GM18867 (cell line): Measurements from ENCODE around the gene NXPH4.

Experiments used
- ATAC-seq: cut with Tn5 transposase; IDR thresholded peaks from one replicate; pipeline ENCODE4 v1.9.1; 2021; ENCODE audit warnings: mild to moderate bottlenecking, moderate library complexity; ENCODE audit not compliant: unreplicated experiment

The NXPH4 gene

GRCh38 chr12:57240926-57241401 is 24.4 kb downstream of the NXPH4 start:
- ATAC-seq: no peak

- ATAC-seq: no peak
Measured at GRCh38 chr12:57241402-57242310, 25.1 kb downstream of the NXPH4 start.

- no peak for ATAC-seq
Measured at GRCh38 chr12:57242329-57242690, 25.7 kb downstream of the NXPH4 start.

- ATAC-seq: peak; percentile 40
Measured at GRCh38 chr12:57242691-57243454, 26.3 kb downstream of the NXPH4 start.

GRCh38 chr12:57243521-57244311 is 27.1 kb downstream of the NXPH4 start:
- no peak for ATAC-seq

- no peak for ATAC-seq
Measured at GRCh38 chr12:57244312-57244696, 27.7 kb downstream of the NXPH4 start.

- ATAC-seq: no peak
Measured at GRCh38 chr12:57247041-57247440, 30.4 kb downstream of the NXPH4 start.

- no peak for ATAC-seq
Measured at GRCh38 chr12:57248934-57249742, 32.5 kb downstream of the NXPH4 start.

- ATAC-seq: no peak
Measured at GRCh38 chr12:57250541-57250940, 33.9 kb downstream of the NXPH4 start.

GRCh38 chr12:57250956-57251355 is 34.4 kb downstream of the NXPH4 start, which contains the start of gene STAC3:
TSS of gene STAC3 (minus strand) at chr12:57251187. CDS start at chr12:57249636, 1,551 bp downstream.
- no peak for ATAC-seq

GRCh38 chr12:57254506-57255280 is 38.1 kb downstream of the NXPH4 start:
- no peak for ATAC-seq

- ATAC-seq: no peak
Measured at GRCh38 chr12:57255916-57256315, 39.3 kb downstream of the NXPH4 start.

- ATAC-seq: no peak
Measured at GRCh38 chr12:57258977-57259970, 42.7 kb downstream of the NXPH4 start.

GRCh38 chr12:57260366-57260765 is 43.8 kb downstream of the NXPH4 start:
- no peak for ATAC-seq

GRCh38 chr12:57261428-57261865 is 44.9 kb downstream of the NXPH4 start:
- no peak for ATAC-seq

- ATAC-seq: no peak
Measured at GRCh38 chr12:57262126-57262822, 45.7 kb downstream of the NXPH4 start.

GRCh38 chr12:57263096-57263495 is 46.5 kb downstream of the NXPH4 start:
- ATAC-seq: no peak

GRCh38 chr12:57266681-57267080 is 50.1 kb downstream of the NXPH4 start:
- ATAC-seq: no peak
